UCSD-AML1 (cell line): ENCODE results near the gene KLHL17.
"Not testable (repeated sequence)": the region's sequence is repeated elsewhere in the genome, so short reads cannot be mapped to it uniquely, and the experiment has no call there.

Source experiments
- DNase-seq: peaks from one replicate; lab custom pipeline; 2025; ENCODE audit not compliant: unreplicated experiment; lab: John Stamatoyannopoulos, UW

KLHL17 gene

DNA sequence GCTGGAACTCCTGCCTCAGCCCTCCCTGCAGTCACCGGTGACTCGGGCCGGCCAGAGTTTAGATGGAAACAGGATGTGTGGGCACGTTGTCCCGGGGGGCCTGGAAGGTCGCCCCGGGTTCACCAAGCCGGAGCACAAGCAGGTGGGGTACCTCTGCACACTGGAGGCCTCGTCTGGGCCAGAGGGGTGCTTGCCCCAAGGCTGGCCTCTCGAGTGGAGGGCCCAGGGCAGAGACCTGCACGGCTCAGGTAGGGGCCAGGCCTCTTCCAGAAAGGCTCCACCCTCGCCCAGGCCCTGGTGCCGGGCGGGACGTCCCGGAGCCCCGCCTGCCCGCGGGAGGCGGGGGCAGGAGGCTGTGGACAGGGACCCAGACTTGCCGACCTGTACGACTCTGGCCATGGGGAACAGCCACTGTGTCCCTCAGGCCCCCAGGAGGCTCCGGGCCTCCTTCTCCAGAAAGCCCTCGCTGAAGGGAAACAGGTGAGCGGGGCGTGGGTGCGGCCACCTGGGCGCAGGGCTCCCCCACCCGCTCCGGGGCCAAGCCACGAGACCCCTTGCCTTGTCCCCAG lies 5.8 kb downstream of the KLHL17 start, which contains the start of gene PLEKHN1:
TSS of gene PLEKHN1 (plus strand) at position 348 of the 569 bp plus-strand sequence. CDS start at position 398, 50 bp downstream.
- DNase-seq, result peak; percentile 44

GRCh38 chr1:966704-967300 lies 6.4 kb downstream of the KLHL17 start:
- peak; percentile 70 for DNase-seq

DNA sequence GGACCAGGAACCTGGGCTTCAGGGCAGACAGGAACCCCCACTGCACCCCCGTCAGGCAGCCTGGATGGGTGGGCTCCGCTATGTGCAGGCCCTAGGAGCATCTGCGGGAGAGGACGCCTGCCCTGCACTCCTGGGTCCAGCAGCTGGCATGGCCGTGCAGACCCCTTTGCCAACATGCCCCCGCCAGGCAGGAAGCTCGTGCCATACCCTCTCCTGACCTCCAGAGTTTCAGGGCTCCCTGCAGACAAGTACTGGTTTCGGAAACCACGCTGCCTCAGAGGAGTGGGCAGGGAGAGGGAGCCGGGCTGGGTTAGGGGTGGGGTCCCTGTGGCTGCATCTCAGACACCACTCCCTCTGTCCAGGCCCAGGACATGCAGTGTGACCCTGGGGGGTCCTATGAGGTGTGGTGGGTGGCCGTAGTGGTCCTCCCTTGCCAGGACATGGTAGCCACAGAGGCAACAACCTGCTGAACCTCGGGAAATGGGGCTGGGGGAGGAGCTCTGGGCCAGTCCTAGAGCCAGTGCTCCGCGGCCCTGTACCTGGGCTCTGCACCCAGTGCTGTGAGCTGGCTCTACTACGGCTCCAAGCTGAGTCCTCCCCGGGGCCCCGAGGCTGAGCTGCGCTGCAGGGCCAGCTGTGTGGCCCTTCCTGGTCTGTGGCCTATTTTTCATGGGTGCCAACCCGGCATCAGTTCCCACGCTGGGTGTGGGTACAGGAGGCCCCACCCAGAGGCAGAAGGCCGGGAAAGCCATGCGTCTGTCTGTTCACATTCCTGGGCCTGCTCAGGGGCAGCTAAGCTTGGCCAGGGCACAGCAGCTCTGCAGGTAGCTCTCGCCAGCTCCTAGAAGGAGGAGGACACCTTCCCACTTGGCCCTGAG lies 7.3 kb downstream of the KLHL17 start:
- no peak for DNase-seq

- no peak for DNase-seq
Measured at GRCh38 chr1:969260-969855, 9.0 kb downstream of the KLHL17 start.

GRCh38 chr1:970242-970972 lies 10.0 kb downstream of the KLHL17 start:
- DNase-seq, result no peak

- no peak for DNase-seq
Measured at GRCh38 chr1:970973-971730, 10.8 kb downstream of the KLHL17 start.

DNA sequence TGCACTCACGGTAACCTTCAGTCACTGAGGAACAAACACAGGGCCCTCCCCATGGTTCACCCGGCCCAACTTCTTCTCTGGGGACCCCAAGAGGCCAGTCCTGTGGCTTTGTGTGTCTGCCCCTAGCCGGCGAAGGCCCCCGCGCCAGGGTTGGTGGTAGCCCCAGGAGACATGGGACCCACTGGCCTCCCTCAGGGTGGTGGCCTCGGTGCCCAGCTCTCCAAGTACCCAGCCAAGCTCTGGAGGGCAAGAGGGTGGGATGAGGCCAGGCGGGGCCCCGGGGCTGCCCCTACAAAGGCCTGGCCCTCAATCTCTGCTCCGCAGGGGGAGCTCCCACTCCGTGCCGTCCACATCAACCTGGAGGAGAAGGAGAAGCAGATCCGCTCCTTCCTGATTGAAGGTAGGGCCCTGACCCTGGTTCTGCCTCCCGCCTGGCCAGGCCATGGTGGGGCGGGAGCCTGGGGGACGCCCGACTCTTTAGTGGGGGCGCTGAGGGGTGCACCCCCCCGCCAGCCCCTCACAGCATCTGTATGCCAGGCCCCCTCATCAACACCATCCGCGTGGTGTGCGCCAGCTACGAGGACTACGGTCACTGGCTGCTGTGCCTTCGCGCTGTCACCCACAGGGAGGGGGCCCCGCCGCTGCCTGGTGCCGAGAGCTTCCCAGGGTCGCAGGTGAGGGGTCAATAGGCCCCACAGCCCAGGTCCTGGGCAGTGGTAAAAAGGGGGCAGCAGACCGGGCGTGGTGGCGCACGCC lies 11.5 kb downstream of the KLHL17 start:
- DNase-seq, result no peak

GRCh38 chr1:972726-973458 lies 12.5 kb downstream of the KLHL17 start:
- no peak for DNase-seq

DNA sequence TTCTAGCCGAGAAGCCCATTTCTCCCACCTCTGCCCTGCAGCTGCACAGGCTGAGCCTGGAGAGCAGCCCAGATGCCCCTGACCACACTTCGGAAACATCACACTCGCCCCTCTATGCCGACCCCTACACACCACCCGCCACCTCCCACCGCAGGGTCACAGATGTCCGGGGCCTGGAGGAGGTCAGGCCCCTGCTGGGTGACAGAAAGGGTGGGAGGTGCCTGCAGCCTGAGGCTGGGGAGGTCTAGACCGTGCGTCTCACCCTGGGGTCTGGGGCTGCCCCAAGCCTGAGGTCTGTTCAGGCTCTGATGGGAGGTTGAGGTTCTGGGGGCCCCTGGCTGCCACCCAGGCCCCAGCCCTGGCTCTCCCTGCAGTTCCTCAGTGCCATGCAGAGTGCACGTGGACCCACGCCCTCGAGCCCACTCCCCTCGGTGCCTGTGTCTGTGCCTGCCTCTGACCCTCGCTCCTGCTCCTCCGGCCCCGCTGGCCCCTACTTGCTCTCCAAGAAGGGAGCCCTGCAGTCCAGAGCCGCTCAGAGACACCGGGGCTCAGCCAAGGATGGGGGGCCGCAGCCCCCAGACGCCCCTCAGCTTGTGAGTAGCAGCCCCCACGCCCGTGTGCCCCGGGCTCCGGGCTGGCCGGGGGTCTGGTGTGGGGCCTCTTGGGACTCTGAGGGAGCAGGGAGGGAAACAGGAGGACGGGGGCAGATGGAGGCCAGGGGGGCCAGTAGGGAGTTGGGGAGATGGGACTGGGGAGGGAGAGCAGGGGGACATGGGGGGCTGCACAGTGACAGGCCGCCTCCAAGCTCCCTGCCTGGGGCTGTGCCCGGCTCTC lies 13.3 kb downstream of the KLHL17 start:
- DNase-seq, result no peak

DNA sequence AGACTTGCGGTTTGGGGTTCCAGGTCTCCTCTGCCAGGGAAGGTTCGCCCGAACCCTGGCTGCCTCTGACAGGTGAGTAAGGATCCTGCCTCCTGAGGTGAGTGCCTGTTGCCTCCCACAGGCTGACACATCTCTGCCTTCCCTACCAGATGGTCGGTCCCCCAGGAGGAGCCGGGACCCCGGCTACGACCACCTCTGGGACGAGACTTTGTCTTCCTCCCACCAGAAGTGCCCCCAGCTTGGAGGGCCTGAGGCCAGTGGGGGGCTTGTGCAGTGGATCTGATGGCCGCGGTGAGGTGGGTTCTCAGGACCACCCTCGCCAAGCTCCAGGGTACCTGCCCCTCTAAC lies 13.9 kb downstream of the KLHL17 start:
- no peak for DNase-seq

DNA sequence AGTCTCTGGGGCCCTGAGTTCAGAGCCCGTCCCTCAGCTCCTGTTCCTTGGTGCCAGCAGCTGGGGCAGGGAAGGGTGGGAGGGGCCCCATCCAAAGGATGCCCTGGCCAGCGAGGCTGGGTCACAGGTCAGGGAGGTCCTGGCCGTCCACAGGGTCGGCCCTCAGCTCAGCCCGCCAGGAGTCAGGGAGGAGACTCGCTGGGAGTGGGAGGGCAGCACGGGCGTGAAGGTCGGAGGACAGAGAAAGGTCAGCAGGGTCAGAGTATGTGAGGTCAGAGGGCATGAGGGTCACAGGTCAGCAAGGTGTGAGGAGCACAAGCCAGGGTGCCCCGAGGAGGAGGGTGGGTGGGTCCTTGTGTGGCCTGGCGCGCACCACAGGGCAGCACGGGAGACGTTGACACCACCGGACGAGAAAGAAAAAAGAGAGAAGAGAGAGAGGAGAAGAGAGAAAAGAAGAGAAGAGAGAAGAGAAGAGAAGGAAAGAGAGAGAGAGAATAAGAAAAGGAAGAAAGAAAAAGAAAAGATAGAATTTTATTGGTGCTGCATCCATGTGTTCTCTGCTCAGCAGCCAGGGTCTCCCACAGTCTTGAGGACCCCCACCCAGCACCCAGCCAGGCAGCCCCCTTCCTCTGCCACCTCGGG lies 14.4 kb downstream of the KLHL17 start:
- DNase-seq, result no peak

DNA sequence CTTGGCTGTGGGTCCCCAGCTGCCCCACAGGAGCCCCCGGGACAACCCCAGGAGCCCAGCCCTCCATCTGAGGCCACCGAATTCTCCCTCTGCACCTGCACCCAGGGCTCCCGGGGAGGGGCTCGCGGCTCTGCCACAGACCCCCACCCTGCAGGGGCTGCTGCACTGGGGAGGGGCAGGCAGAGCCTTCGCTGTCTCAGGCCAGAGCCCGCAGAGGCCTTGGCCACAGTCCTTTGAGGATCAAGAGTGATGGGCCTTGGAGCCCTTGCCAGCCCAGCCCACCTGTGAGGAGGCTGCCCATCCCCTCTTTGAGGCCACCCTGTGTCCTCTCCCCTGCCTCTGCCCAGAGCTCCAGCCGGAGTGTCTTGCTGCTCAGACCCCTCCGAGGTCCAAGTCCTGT lies 15.0 kb downstream of the KLHL17 start:
- DNase-seq, result no peak

DNA sequence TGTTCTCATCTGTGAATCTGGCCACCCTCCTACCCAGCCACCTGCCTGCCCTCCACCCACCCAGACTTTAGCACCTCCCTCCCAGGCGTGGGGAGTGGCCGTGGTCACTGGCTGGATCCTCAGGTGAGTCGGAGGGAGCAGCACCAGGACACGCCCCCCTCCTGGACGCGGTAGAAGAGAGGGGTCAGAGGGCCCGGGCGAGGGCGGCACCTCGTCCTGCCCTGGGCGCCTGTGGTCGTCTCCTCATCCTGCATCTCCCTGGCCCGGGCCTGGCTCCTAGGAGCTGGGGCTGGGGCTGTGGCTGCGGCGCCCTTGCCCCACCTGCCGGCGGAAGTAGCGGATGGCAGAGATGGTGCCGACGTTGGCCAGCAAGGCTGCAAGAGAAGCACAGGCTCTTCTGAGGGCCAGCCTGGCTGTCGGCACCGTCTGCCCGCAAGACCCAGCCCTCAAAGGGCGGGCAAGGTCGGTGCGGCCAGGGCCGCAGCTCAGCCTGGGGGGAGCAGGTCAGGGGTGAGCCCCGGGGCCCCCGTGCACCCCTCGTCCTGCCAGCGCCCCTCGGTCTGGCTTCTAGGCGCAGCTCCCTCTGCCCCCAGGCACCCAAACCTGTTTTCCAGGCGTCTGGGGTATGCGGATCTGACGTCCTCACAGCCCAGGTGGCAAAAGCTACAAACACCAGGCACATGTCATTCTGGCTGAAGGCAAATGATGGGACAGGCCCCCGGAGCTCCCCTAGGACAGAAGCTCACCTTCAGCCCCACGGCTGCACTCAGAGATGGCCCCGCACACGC lies 15.7 kb downstream of the KLHL17 start:
- peak; percentile 64 for DNase-seq

- DNase-seq, result not testable (repeated sequence)
Measured at GRCh38 chr1:976791-977190, 16.4 kb downstream of the KLHL17 start.

GRCh38 chr1:978069-978834 lies 17.9 kb downstream of the KLHL17 start:
- no peak for DNase-seq
